Pancreas (tissue), 10 donors: ENCODE data around the gene KCNMA1. TPM values are rescaled to one million over a fixed set of nuclear protein-coding genes. Genes with fewer than 3 reads are reported as not detected.

Source experiments
- ATAC-seq, 4 donors: fragments of 200-7000 bp; cut with Tn5 transposase; one replicate each; pipeline versions ENCODE4 v1.8.0 to v1.9.1; 2020; ENCODE audit warnings: mild to moderate bottlenecking in 4 of 4, moderate library complexity in 4 of 4
- DNase-seq, 6 donors: peaks; one replicate each; pipeline ENCODE4 v3.0.0-alpha.2; 2020
- FAIRE-seq: peaks from 2 replicates; lab custom pipeline; 2012; peaks lifted over from hg19 to GRCh38; lab: Jason Lieb, UNC
- H3K27ac ChIP-seq, 4 donors: fragments of 200-600 bp; sonication (generic); 1 replicate in 3 of 4; 2 replicates in 1 of 4; pipeline versions ENCODE4 v1.5.0 to v1.8.0; 2020
- H3K27me3 ChIP-seq, 4 donors: fragments of 200-600 bp; one replicate each; pipeline ENCODE4 v1.8.0; 2021
- H3K36me3 ChIP-seq, 3 donors: fragments of 200-600 bp; sonication (generic) in 1 of 3; one replicate each; pipeline versions ENCODE4 v1.5.0 to v1.8.0; 2020 to 2021
- H3K4me1 ChIP-seq, 3 donors: fragments of 200-600 bp; one replicate each; pipeline ENCODE4 v1.8.0; 2021
- H3K4me3 ChIP-seq, 4 donors: fragments of 200-600 bp; sonication (generic) in 2 of 4; one replicate each; pipeline versions ENCODE4 v1.5.0 to v1.8.0; 2020 to 2021
- H3K9me3 ChIP-seq, 4 donors: fragments of 200-600 bp; one replicate each; pipeline ENCODE4 v1.8.0; 2021
- CTCF ChIP-seq, 4 donors: fragments of 200-600 bp; sonication (generic) in 3 of 4; IDR thresholded peaks; one replicate each; pipeline versions ENCODE4 v1.5.0 to v1.8.0; 2021; ENCODE audit warnings: antibody characterized with exemption in 4 of 4
- WGBS, 2 donors: extraction: QIAGEN DNeasy Blood & Tissue Kit; methylation state at CpG; one replicate each; pipeline ENCODE4 v1.1.7; 2013; 5-methylcytosine and 5-hydroxymethylcytosine counted together
- intact Hi-C, 3 donors: fragments of 100-400 bp; cut with DNase I; formaldehyde crosslinking; loops; one replicate each; pipeline versions ENCODE4 v1.11.1 to v1.14.2; 2022
- polyA plus RNA-seq, 2 donors: library from polyadenylated mRNA; stranded (reverse); fragments of 200-250 nt; gene quantifications; one replicate each; pipeline ENCODE4 v1.2.3, GENCODE V29; 2013
- total RNA-seq, 6 donors: library from RNA; stranded (reverse); fragmentation: NEBNext Ultra II Directional in 4 of 6; extraction: Animal tissue kit (Norgen Biotek cat#: 25700) in 4 of 6; gene quantifications; one replicate each; pipeline versions ENCODE4 v1.2.1 to v1.2.4, GENCODE V29; 2021 to 2023
- donor health status: healthy with polysubstance abuse.
- donor health status: DM: no; HTN: no; CAD: no; lungs with moderate emphysema.
- donor health status: DM: no; HTN: no; CAD: no.
- donor health status: control.
- donor health status: control.
- donor health status: Bipolar disorder and iron deficiency.
- donor health status: DM: yes; HTN: yes; CAD: no.
- donor health status: DM: no; HTN: no; CAD: no.
- donor health status: DM: no; HTN: no; CAD: no.
- donor health status: DM: yes; HTN: yes; CAD: no.

KCNMA1 gene
- total and polyA plus RNA-seq, 8 donors: 3.5 to 19.4 (median 9.3) TPM

- no peaks in the 10 kb centered on the region for H3K27me3 ChIP-seq
- no peak for DNase-seq
- intact Hi-C loops: no loop called here
- H3K27ac ChIP-seq: no peak overlapping the region
- no peak for FAIRE-seq
- ATAC-seq: peak in 2 of 4 donors; percentile 36 to 70
- peaks cover 0 to 3% (median 0%) of the 10 kb centered on the region in 3 donors for H3K4me1 ChIP-seq
- WGBS, 2 donors: 52 to 56% methylated on average over 6 of the region's 6 CpGs
- no peak for TF ChIP-seq CTCF (IDR thresholded peaks at IDR 0.05)
- no peaks in the 10 kb centered on the region for H3K36me3 ChIP-seq
- no peaks in the 10 kb centered on the region for H3K9me3 ChIP-seq
- no peak overlapping the region for H3K4me3 ChIP-seq
Observed at GRCh38 chr10:77467422-77467963, 170.1 kb downstream of the KCNMA1 start.

- no peak for FAIRE-seq
Observed at GRCh38 chr10:77463967-77464745, 173.5 kb downstream of the KCNMA1 start.

GRCh38 chr10:77463499-77463898 lies 174.1 kb downstream of the KCNMA1 start:
- peak in 2 of 4 donors; percentile 57 to 66 for ATAC-seq
- Histone ChIP-seq H3K27me3 (no peaks in the 10 kb centered on the region), H3K27ac (no peak overlapping the region), H3K9me3 (no peaks in the 10 kb centered on the region), H3K36me3 (no peaks in the 10 kb centered on the region), H3K4me1 (peaks cover 0 to 3% (median 0%) of the 10 kb centered on the region in 3 donors), H3K4me3 (no peak overlapping the region)
- DNase-seq: no peak
- no peak for TF ChIP-seq CTCF (IDR thresholded peaks at IDR 0.05)
- WGBS, 2 donors: 69 to 77% methylated on average over 4 of the region's 4 CpGs
- intact Hi-C loops: no loop called here
- FAIRE-seq: no peak

More at GRCh38 chr10:77463967-77464745, 173.5 kb downstream of the KCNMA1 start:
- ATAC-seq (peak in 1 of 4 donors; percentile 27), DNase-seq (no peak)
- Histone ChIP-seq H3K27ac (no peak overlapping the region), H3K9me3 (no peaks in the 10 kb centered on the region), H3K4me1 (peaks cover 0 to 3% (median 0%) of the 10 kb centered on the region in 3 donors), H3K27me3 (no peaks in the 10 kb centered on the region), H3K36me3 (no peaks in the 10 kb centered on the region), H3K4me3 (no peak overlapping the region)
- intact Hi-C loops: no loop called here
- TF ChIP-seq CTCF (IDR thresholded peaks at IDR 0.05): no peak
- WGBS, 2 donors: 83 to 86% methylated on average over 9 of the region's 9 CpGs

- H3K4me1 ChIP-seq: no peaks in the 10 kb centered on the region
- no peak for FAIRE-seq
- ATAC-seq: no peak
- H3K27ac ChIP-seq: no peak overlapping the region
- no peak for TF ChIP-seq CTCF (IDR thresholded peaks at IDR 0.05)
- H3K36me3 ChIP-seq: no peaks in the 10 kb centered on the region
- intact Hi-C loops: no loop called here
- no peaks in the 10 kb centered on the region for H3K9me3 ChIP-seq
- H3K27me3 ChIP-seq: no peaks in the 10 kb centered on the region
- no peak for DNase-seq
- WGBS, 2 donors: 90 to 93% methylated on average over 7 of the region's 7 CpGs
- no peak overlapping the region for H3K4me3 ChIP-seq
Observed at GRCh38 chr10:77461636-77462296, 175.8 kb downstream of the KCNMA1 start.
